ENCODE measurements around the gene CDC42BPB. TPM values are rescaled to one million over a fixed set of nuclear protein-coding genes. Genes with fewer than 3 reads are reported as not detected.
A peak's percentile ranks its signal among the peaks of the same experiment; 100 is the strongest.

Gene CDC42BPB
- polyA plus RNA-seq, 10 donors = 46.8 to 58.7 (median 54.6) TPM

GRCh38 chr14:103021684-103022001 lies 35.7 kb downstream of the CDC42BPB start:
- DNase-seq = no peak

- DNase-seq = no peak
Measured at GRCh38 chr14:103020271-103021170, 36.8 kb downstream of the CDC42BPB start.

- no peak for DNase-seq
Measured at GRCh38 chr14:103019826-103020225, 37.5 kb downstream of the CDC42BPB start.

GRCh38 chr14:103019236-103019635 lies 38.1 kb downstream of the CDC42BPB start:
- DNase-seq = no peak

- no peak for DNase-seq
Measured at GRCh38 chr14:103016594-103016993, 40.8 kb downstream of the CDC42BPB start.

GRCh38 chr14:103016071-103016470 lies 41.3 kb downstream of the CDC42BPB start:
- no peak for DNase-seq

GRCh38 chr14:103015426-103015825 lies 41.9 kb downstream of the CDC42BPB start:
- DNase-seq = no peak

- DNase-seq = no peak
Measured at GRCh38 chr14:103014466-103015228, 42.7 kb downstream of the CDC42BPB start.

- DNase-seq = no peak
Measured at GRCh38 chr14:103013028-103013427, 44.3 kb downstream of the CDC42BPB start.

- DNase-seq = no peak
Measured at GRCh38 chr14:103009559-103009958, 47.8 kb downstream of the CDC42BPB start.

GRCh38 chr14:103008768-103009357 lies 48.5 kb downstream of the CDC42BPB start:
- DNase-seq = peak; percentile 29 to 49 (median 34)

GRCh38 chr14:103008126-103008525 lies 49.2 kb downstream of the CDC42BPB start:
- DNase-seq = no peak

GRCh38 chr14:103007555-103007954 lies 49.8 kb downstream of the CDC42BPB start:
- DNase-seq = peak in 2 of 3 donors; percentile 19 to 43

- no peak for DNase-seq
Measured at GRCh38 chr14:103006991-103007520, 50.3 kb downstream of the CDC42BPB start.

- no peak for DNase-seq
Measured at GRCh38 chr14:103006106-103006505, 51.2 kb downstream of the CDC42BPB start.

GRCh38 chr14:103003850-103004249 lies 53.5 kb downstream of the CDC42BPB start:
- DNase-seq = no peak

- no peak for DNase-seq
Measured at GRCh38 chr14:103003351-103003615, 54.1 kb downstream of the CDC42BPB start.

GRCh38 chr14:103002578-103003350 lies 54.6 kb downstream of the CDC42BPB start:
- no peak for DNase-seq

GRCh38 chr14:103001651-103002396 lies 55.5 kb downstream of the CDC42BPB start:
- no peak for DNase-seq

GRCh38 chr14:103001226-103001625 lies 56.1 kb downstream of the CDC42BPB start:
- DNase-seq = no peak

- DNase-seq = no peak
Measured at GRCh38 chr14:103000291-103000921, 56.9 kb downstream of the CDC42BPB start.
